GM12878 (cell line): ENCODE measurements around the gene CHST14.

ENCODE experiments used
- ASH2L ChIP-seq: fragments of 300-600, 200-600 bp; sonication (generic); IDR thresholded peaks from 2 replicates; pipeline ENCODE4 v1.6.1; 2017; ENCODE audit warnings: low read depth, mild to moderate bottlenecking, borderline replicate concordance
- BRCA1 ChIP-seq: IDR thresholded peaks from 2 replicates; pipeline ENCODE4 v1.6.1; 2011; ENCODE audit warnings: low read depth, low read length, improper control_type of control experiment
- CBFB ChIP-seq: IDR thresholded peaks from 2 replicates; pipeline ENCODE4 v1.6.1; 2016; ENCODE audit warnings: antibody characterized with exemption, low read depth
- CHD2 ChIP-seq: IDR thresholded peaks from 2 replicates; pipeline ENCODE4 v1.6.1; 2011; ENCODE audit warnings: low read depth, low read length, improper control_type of control experiment, borderline replicate concordance
- CTCF ChIP-seq, 3 experiments: IDR thresholded peaks in 2 of 3; conservative IDR thresholded peaks in 1 of 3; 2 replicates each; pipeline ENCODE4 v1.5.1; 2011; ENCODE audit warnings: low read depth in 3 of 3, low read length in 3 of 3, mild to moderate bottlenecking in 3 of 3, control low read depth in 2 of 3, moderate library complexity in 2 of 3, inconsistent platforms in 1 of 3, mixed read lengths in 1 of 3; ENCODE audit not compliant: control insufficient read depth in 2 of 3, insufficient read depth in 1 of 3; ENCODE audit errors: extremely low read depth in 1 of 3
- EZH2 ChIP-seq: IDR thresholded peaks from 2 replicates; pipeline ENCODE4 v1.6.1; 2012; ENCODE audit warnings: low read depth, mild to moderate bottlenecking, control low read depth, inconsistent platforms, low read length, borderline replicate concordance; ENCODE audit not compliant: control insufficient read depth
- GABPA ChIP-seq: IDR thresholded peaks from 2 replicates; pipeline ENCODE4 v1.6.1; 2014; ENCODE audit warnings: antibody characterized with exemption, low read depth, mild to moderate bottlenecking, inconsistent platforms
- MEF2A ChIP-seq: IDR thresholded peaks from 2 replicates; pipeline ENCODE4 v1.6.1; 2011; ENCODE audit warnings: low read depth, mild to moderate bottlenecking, low read length, moderate library complexity; ENCODE audit not compliant: insufficient read depth
- SUZ12 ChIP-seq: fragments of 200-600 bp; sonication (generic); IDR thresholded peaks from one replicate; pipeline ENCODE4 v1.6.1; 2018; ENCODE audit warnings: antibody characterized with exemption, mild to moderate bottlenecking; ENCODE audit not compliant: unreplicated experiment

- TF ChIP-seq CHD2 (no peak), GABPA (no peak), CTCF (IDR thresholded peaks at IDR 0.05 in 2 of 3, conservative IDR thresholded peaks at IDR 0.05 in 1 of 3; ENCODE audit: control insufficient read depth in 2 of 3, extremely low read depth in 1 of 3, insufficient read depth in 1 of 3, low read depth in 3 of 3, low read length in 3 of 3) (no peak), BRCA1 (no peak), CBFB (no peak), SUZ12 (no peak), EZH2 (no peak), MEF2A (no peak), ASH2L (no peak)
Measured at GRCh38 chr15:40446144-40446543, 24.6 kb upstream of the CHST14 start.
